ENCODE results near the gene SIAH1.
"Not testable (repeated sequence)": the region's sequence is repeated elsewhere in the genome, so short reads cannot be mapped to it uniquely, and the experiment has no call there.

The SIAH1 gene

DNA sequence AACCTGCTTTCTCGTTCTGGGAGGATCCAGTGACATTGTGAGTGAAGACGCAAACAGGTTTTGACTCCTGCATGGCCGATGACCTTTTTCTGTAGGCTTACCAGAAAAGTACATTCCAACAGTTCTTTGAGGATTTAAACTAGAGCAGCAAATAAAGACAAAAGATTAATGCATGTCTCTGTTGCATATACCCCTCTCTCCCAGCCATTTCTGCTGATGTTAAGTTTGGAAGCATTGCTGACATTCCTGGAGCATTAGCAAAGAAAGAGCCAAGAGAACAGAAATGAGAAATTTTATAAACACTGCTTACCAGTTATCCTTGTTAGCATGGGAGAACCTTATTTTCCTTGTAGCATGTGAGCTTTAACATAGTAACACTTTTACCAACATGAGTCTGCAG lies 49.3 kb downstream of the SIAH1 start:
- in situ Hi-C loops (cut with HindIII; ENCODE audit: low sequenced_read_pairs), result no loop called here

- in situ Hi-C loops (cut with HindIII; ENCODE audit: low sequenced_read_pairs), result no loop called here
Measured at GRCh38 chr16:48334325-48334724, 50.9 kb downstream of the SIAH1 start.

- in situ Hi-C loops (cut with HindIII; ENCODE audit: low sequenced_read_pairs), result no loop called here
Measured at GRCh38 chr16:48332978-48333377, 52.2 kb downstream of the SIAH1 start.

- in situ Hi-C loops (cut with HindIII; ENCODE audit: low sequenced_read_pairs), result no loop called here
Measured at GRCh38 chr16:48330841-48331192, 54.4 kb downstream of the SIAH1 start.

DNA sequence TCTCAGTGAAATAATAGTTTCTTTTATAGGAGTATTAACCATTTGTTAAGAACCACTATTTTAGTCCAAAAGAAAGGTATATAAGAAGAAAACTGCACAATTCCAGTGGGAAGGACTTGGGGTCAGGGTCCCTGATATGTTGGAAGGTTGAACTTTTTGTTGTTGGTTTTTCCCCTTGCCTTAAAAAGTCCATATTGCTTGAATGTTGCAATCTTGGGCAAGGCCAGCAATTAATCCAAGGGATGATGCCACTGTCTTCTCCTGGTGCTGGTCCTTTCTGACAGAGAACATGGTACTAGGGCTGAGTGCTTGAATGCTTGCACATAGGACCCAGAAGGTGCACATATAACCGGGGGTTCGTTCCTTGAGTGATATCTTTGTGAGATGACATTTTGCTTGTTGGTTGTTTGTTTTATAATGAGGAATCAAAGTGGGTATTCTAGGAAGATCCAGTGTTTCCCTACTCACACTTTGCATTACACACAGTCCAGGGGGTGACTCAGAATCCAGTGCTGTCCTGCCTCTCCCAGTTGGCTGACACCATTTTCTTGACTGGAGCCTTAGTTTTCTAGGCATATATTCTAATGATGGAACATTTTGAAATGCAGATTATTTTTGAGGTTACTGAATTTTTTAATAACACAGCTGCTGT lies 54.9 kb downstream of the SIAH1 start:
- in situ Hi-C loops (cut with HindIII; ENCODE audit: low sequenced_read_pairs), result no loop called here

DNA sequence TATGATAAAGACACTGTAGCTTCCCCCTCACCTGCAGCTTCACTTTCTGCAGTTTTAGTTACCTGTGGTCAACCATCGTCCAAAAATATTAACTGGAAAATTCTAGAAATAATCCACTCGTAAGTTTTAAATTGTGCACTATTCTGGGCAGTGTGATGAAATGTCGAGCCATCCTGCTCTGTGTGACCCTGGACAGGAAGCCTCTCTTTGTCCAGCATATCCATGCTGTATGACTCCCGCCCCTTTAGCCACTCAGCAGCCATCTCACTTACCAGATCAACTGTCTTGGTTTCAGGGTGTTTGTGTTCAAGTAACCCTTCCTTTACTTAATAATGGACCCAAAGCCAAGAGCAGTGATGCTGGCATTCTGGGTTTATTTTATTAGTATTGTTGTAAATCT lies 56.1 kb downstream of the SIAH1 start:
- in situ Hi-C loops (cut with HindIII; ENCODE audit: low sequenced_read_pairs), result no loop called here

DNA sequence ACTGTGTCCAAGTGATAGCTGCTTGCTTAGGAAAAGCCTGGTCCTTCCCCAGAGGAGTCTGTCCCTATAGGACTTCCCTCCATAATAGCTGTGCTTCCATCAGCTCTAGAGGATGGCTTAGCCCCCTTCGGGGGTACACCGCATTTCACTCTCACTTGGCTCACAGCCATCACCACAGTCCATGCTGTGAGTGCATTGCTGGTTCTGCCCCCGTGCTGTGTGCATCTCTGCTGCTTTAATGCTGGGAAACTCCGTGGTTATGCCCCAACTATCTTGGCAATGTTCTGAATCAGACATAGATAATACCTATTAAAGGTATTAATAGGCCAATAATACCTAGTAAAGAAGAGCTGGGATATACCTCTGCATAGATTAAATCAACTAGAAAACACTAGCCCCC lies 58.3 kb downstream of the SIAH1 start:
- in situ Hi-C loops (cut with HindIII; ENCODE audit: low sequenced_read_pairs), result no loop called here

GRCh38 chr16:48323783-48324775 lies 61.1 kb downstream of the SIAH1 start:
- in situ Hi-C loops (cut with HindIII; ENCODE audit: low sequenced_read_pairs), result no loop called here

DNA sequence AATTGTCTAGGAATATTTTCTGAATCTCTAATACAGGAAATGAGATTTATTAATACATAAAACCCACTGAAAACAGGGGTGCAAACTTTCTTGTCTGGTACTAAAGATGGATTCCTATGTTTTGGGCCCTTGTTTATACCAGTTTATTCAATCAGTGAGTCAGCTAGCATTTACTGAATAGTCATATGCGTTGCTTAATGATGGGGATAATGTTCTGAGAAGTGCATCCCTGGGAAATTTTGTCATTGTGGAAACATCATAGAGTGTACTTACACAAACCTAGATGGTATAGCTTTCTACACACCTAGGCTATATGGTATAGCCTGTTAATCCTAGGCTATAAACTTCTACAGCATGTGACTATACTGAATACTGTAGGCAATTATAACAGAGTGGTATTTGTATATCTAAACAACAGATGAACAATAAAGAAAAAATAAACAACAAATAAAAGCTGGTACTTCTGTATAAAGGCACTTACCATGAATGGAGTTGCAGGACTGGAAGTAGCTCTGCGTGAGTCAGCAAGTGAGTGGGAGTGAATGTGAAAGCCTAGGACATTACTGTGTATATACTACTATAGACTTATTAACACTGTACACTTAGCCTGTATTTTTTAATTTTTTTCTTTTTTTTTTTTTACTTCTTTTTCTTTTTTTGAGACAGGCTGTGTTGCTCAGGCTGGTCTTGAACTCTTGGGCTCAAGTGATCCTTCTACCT lies 63.7 kb downstream of the SIAH1 start:
- in situ Hi-C loops (cut with HindIII; ENCODE audit: low sequenced_read_pairs), result no loop called here

DNA sequence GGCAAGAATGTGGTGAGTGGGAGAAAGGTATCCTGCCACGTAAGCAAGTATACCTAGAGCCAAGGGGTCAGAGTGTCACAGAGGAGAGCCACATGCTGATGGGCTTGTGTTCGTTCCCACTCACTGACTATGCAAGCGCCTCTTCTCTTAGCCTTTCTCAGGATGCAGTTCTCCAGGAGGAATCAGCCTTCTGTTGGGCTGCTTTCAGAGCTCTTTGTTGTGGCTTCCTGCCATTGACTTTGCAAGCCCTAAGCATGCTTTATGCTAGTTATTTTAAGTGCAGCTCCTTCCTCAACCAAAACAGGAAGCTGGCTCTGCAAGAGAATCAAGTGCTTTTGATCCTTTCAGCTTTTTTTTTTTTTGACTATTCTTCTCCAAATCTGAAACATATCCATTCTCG lies 66.6 kb downstream of the SIAH1 start:
- in situ Hi-C loops (cut with HindIII; ENCODE audit: low sequenced_read_pairs), result no loop called here

DNA sequence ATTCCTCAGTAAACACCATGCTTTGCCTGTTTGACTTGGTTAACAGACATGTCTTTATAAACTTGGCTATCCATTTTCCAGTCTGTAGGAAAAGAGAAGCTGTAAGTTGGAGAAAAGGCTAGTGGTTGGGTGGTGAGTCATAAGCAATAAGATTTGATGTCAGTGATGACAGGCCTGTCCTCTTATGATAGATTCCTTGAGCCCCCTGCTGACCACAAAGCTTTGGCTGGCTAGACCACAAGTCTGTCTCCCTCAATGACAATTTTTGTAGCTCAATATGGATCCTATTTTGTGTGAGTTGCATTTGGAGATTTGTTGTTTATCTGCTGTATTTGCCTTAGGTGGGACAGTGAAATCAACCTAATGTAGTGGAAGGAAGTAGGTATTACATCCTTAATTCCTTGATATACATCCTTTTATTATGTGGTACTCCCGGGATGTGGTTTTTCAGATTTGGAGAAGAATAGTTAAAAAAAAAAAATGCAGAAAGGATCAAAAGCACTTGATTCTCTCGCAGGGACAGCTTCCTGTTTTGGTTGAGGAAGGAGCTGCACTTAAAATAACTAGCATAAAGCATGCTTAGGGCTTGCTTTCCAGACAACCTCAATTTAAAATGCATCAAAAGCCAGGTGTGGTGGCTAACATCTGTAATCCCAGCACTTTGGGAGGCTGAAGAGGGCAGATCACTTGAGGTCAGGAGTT lies 67.4 kb downstream of the SIAH1 start:
- in situ Hi-C loops (cut with HindIII; ENCODE audit: low sequenced_read_pairs), result no loop called here

DNA sequence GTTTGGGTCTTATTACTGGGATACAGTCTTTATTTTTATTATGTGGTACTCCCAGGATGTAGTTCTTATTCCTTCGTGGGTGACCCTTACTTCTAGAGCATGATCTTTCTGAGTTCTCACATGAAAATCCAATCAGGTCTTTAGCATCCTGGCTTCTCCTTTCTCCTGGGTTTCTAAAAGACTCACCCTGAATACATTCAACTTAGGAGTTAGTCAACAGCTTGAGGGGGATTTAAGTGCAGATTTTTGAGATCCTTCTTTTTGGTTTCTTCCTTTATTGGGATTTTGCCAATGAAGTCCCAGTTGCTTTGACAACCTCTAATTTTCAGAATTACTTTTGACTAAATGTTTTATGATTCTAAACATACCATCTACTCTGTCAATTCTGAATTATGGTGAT lies 68.2 kb downstream of the SIAH1 start:
- in situ Hi-C loops (cut with HindIII; ENCODE audit: low sequenced_read_pairs), result no loop called here

- in situ Hi-C loops (cut with HindIII; ENCODE audit: low sequenced_read_pairs), result not testable (repeated sequence)
Measured at GRCh38 chr16:48313905-48314304, 71.3 kb downstream of the SIAH1 start.

DNA sequence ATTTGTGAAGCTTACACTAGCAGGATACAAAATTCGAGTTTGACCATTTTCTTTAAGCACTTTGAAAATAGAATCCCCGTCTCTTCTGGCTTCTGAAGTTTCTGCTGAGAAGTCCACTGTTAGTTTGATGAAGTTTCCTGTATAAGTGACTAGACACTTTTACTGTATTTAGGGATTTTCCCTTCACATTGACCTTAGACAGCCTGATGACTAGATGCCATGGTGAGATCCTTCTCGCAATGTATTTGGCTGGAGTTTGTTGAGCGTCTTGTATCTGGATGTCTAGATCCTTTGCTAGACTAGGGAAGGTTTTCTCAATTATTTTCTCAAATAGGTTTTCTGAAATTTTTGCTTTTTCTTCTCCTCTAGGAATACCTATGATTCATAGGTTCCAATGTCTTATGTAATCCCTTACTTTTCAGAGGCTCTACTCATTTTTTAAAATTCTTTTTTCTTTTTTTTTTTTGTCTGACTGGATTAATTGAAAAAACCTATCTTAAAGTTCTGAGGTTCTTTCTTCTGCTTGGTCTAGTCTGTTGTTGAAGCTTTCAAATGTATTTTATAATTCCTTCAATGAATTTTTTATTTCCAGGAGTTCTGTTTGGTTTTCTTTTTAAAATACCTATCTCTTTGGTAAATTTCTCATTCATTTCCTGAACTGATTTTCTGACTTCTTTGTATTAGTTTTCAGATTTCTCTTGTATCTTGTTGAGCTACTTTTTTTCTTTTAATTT lies 74.1 kb downstream of the SIAH1 start:
- in situ Hi-C loops (cut with HindIII; ENCODE audit: low sequenced_read_pairs), result no loop called here
